ENCODE results near the gene NDUFV1. TPM values are rescaled to one million over a fixed set of nuclear protein-coding genes. Genes with fewer than 3 reads are reported as not detected.
A peak's percentile ranks its signal among the peaks of the same experiment; 100 is the strongest.

NDUFV1 gene
- total and polyA plus RNA-seq, 9 of the 15 experiments (the other 6 are each of a cell fraction or from before 2014, with no cell fraction given) = 10.8 to 423 (median 209) TPM

GRCh38 chr11:67639438-67639859 is 32.7 kb downstream of the NDUFV1 start, which contains the start of gene TBX10:
Gene TBX10, minus strand, starts transcription at chr11:67639763. Its CDS starts 291 bp downstream, at chr11:67639472.
- intact Hi-C loops (cut with micrococcal nuclease) (no loop called here), in situ Hi-C loops (cut with MboI) (no loop called here)

GRCh38 chr11:67640021-67640757 is 33.5 kb downstream of the NDUFV1 start:
- H3K4me1 ChIP-seq (replicated peaks in 1 of 2; ENCODE audit: control insufficient read depth in 2 of 2, insufficient read depth in 2 of 2, low read length in 2 of 2) = peaks cover 0 to 40% of the 10 kb centered on the region in 2 experiments; a peak in 3 of 5 replicates
- FAIRE-seq (peak; percentile 83), ATAC-seq (peak; percentile 95), DNase-seq (ENCODE audit: extremely low read depth in 1 of 4, low spot score in 3 of 4) (peak; percentile 73 to 80 (median 75))
- peaks cover 0 to 19% of the 10 kb centered on the region in 2 experiments; a peak in 2 of 5 replicates for H3K27me3 ChIP-seq (ENCODE audit: control insufficient read depth in 2 of 2, insufficient read depth in 2 of 2, low read length in 2 of 2)
- H3K79me2 ChIP-seq (ENCODE audit: control insufficient read depth, insufficient read depth, low read length) = no peaks in the 10 kb centered on the region
- 13% methylated on average over 19 of the region's 23 CpGs for WGBS (ENCODE audit: insufficient coverage, low coverage, missing lambda C conversion rate)
- H2AFZ ChIP-seq (ENCODE audit: low read depth, low read length) = peak overlapping the region; percentile 59
- intact Hi-C loops (cut with micrococcal nuclease) = loop anchor here (5.0 to 10.0 kb wide), 2 partner anchors 63 to 165 kb away; no protein-coding TSS in a partner anchor
- no peaks in the 10 kb centered on the region for H4K20me1 ChIP-seq (replicated peaks; ENCODE audit: control insufficient read depth, insufficient read depth, low read length)
- no peaks in the 10 kb centered on the region for H3K9me1 ChIP-seq (ENCODE audit: control insufficient read depth, insufficient read depth, low read length)
- ChIA-PET POLR2A (no interaction called here), CTCF (ENCODE audit: low intra/inter-chr PET ratio) (no interaction called here)
- no peaks in the 10 kb centered on the region for H3K9me3 ChIP-seq (replicated peaks; ENCODE audit: control insufficient read depth, insufficient read depth, low read depth, low read length)
- in situ Hi-C loops (cut with MboI) = no loop called here
- no peak overlapping the region for H3K27ac ChIP-seq (ENCODE audit: extremely low read depth, low read depth, low read length)
- BruUV-seq (replicated peaks) = no TSS peak
- no peak overlapping the region for H3K4me3 ChIP-seq
- H3K36me3 ChIP-seq (ENCODE audit: control insufficient read depth, insufficient read depth, low read length) = no peaks in the 10 kb centered on the region
- H3K9ac ChIP-seq (ENCODE audit: insufficient read depth in 1 of 2, low read depth in 2 of 2, low read length in 2 of 2) = peak overlapping the region in 1 of 2 experiments; percentile 61; a peak in 2 of 4 replicates
- no peak overlapping the region; the same call in 1 of the 2 replicates for H3K4me2 ChIP-seq (ENCODE audit: insufficient read depth, low read length)
- TF ChIP-seq JUND (IDR thresholded peaks at IDR 0.05; ENCODE audit: borderline replicate concordance, low read depth, low read length) (peak; percentile 22; the same call in 1 of the 2 replicates), JUND (tag; IDR thresholded peaks at IDR 0.05; ENCODE audit: borderline replicate concordance, low read depth, low read length) (no peak), ZNF431 (CRISPR knock-in tag; IDR thresholded peaks at IDR 0.05) (peak; percentile 81), TFAP4 (CRISPR knock-in tag; IDR thresholded peaks at IDR 0.05; ENCODE audit: borderline replicate concordance) (peak; percentile 66; the same call in 1 of the 2 replicates), IRF1 (CRISPR knock-in tag; IDR thresholded peaks at IDR 0.05; ENCODE audit: borderline replicate concordance) (peak; percentile 74; the same call in 1 of the 2 replicates), BHLHE40 (IDR thresholded peaks at IDR 0.05; ENCODE audit: low read length) (peak; percentile 95), ZHX1 (conservative IDR thresholded peaks at IDR 0.05; ENCODE audit: low read length) (no peak)

More at GRCh38 chr11:67639438-67639859, 32.7 kb downstream of the NDUFV1 start, which contains the start of gene TBX10:
- Histone ChIP-seq H3K4me3 (no peak within 1 kb of the TSS), H3K79me2 (ENCODE audit: control insufficient read depth, insufficient read depth, low read length) (no peaks in the 10 kb centered on the region), H3K9ac (ENCODE audit: insufficient read depth in 1 of 2, low read depth in 2 of 2, low read length in 2 of 2) (peak within 1 kb of the TSS in 1 of 2 experiments; percentile 73; a peak in 2 of 4 replicates), H3K4me2 (ENCODE audit: insufficient read depth, low read length) (no peak within 1 kb of the TSS; the same call in 1 of the 2 replicates), H3K9me3 (replicated peaks; ENCODE audit: control insufficient read depth, insufficient read depth, low read depth, low read length) (no peaks in the 10 kb centered on the region), H3K4me1 (replicated peaks in 1 of 2; ENCODE audit: control insufficient read depth in 2 of 2, insufficient read depth in 2 of 2, low read length in 2 of 2) (peaks cover 0 to 37% of the 10 kb centered on the region in 2 experiments; a peak in 3 of 5 replicates), H2AFZ (ENCODE audit: low read depth, low read length) (peak within 1 kb of the TSS; percentile 59), H4K20me1 (replicated peaks; ENCODE audit: control insufficient read depth, insufficient read depth, low read length) (no peaks in the 10 kb centered on the region), H3K9me1 (ENCODE audit: control insufficient read depth, insufficient read depth, low read length) (no peaks in the 10 kb centered on the region), H3K27ac (ENCODE audit: extremely low read depth, low read depth, low read length) (no peak within 1 kb of the TSS), H3K36me3 (ENCODE audit: control insufficient read depth, insufficient read depth, low read length) (no peaks in the 10 kb centered on the region), H3K27me3 (ENCODE audit: control insufficient read depth in 2 of 2, insufficient read depth in 2 of 2, low read length in 2 of 2) (peaks cover 0 to 19% of the 10 kb centered on the region in 2 experiments; a peak in 2 of 5 replicates)
- ChIA-PET CTCF (ENCODE audit: low intra/inter-chr PET ratio) (no interaction called here), POLR2A (no interaction called here)
- 13% methylated on average over 18 of the region's 18 CpGs for WGBS (ENCODE audit: insufficient coverage, low coverage, missing lambda C conversion rate)
- FAIRE-seq (no peak), ATAC-seq (peak; percentile 7; the same call in 1 of the 3 replicates), DNase-seq (ENCODE audit: extremely low read depth in 1 of 4, low spot score in 3 of 4) (no peak)
- BruUV-seq (replicated peaks) = no TSS peak
- TF ChIP-seq POLR2G (IDR thresholded peaks at IDR 0.05; ENCODE audit: low read depth, low read length) (0 out of 2 replicates have a peak, but pooled peaks have one; percentile 2), HEY1 (CRISPR knock-in tag; IDR thresholded peaks at IDR 0.05; ENCODE audit: borderline replicate concordance) (no peak)
